ENCODE data around the gene CTNNAL1. TPM values are rescaled to one million over a fixed set of nuclear protein-coding genes. Genes with fewer than 3 reads are reported as not detected.
"Not testable (repeated sequence)": the region's sequence is repeated elsewhere in the genome, so short reads cannot be mapped to it uniquely, and the experiment has no call there.

CTNNAL1 gene
- total RNA-seq, 2 experiments from 2014 or later = 23.2 to 25.9 TPM

DNA sequence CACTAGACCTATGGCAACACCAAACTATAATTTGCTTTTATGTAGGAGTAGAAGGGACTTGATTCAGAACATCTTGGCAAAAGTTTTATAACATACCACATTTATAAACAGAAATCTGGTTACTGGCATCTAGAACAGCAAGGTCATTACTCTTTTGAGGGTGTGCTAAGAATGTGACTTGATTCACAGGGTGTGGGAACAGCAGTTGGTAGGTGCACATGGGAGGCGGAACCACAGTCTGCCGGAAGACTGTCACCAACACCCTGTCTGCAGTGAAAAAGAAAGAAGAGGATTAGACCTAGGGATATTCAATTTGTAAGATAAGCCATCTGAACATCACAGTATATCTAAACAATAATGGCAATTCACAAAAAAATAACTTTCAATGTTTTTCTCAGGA, 102.4 kb downstream of the CTNNAL1 start:
- H3K27ac Mint-ChIP-seq = no peak overlapping the region
- intact Hi-C loops (cut with micrococcal nuclease) = no loop called here
- peaks cover 16% of the 10 kb centered on the region for H3K4me1 Mint-ChIP-seq (ENCODE audit: low read depth)
- H3K4me3 Mint-ChIP-seq = no peak overlapping the region
- POLR2A ChIA-PET = interaction anchor here (0.6 kb wide), 1 partner anchor 35 kb away, joined by 4 read pairs; no protein-coding TSS in a partner anchor
- CTCF ChIA-PET = no interaction called here
- no peaks in the 10 kb centered on the region for H3K27me3 Mint-ChIP-seq
- no peak for DNase-seq
- H3K9me3 Mint-ChIP-seq = no peaks in the 10 kb centered on the region
- H3K36me3 Mint-ChIP-seq = peaks cover 43% of the 10 kb centered on the region

DNA sequence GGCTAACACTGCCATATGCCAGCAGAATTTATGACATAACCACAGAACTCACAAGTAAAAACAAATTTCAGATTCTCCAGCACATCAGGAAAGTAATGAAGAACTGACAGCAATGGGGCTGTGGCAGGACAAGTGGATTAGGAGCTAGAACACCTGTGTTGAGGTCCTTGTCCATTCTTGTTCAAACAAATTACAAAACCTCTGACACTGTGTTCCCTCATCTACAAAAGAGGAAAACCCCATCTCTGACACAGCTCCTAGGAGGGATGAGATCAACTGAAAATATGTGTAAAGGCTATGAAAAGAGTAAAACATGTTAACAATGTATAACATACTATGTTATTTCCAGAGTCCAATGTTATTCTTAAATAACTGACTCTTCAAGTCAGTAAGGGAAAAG, 102.9 kb downstream of the CTNNAL1 start:
- CTCF ChIA-PET = no interaction called here
- H3K4me1 Mint-ChIP-seq (ENCODE audit: low read depth) = peaks cover 16% of the 10 kb centered on the region
- peaks cover 42% of the 10 kb centered on the region for H3K36me3 Mint-ChIP-seq
- POLR2A ChIA-PET = interaction anchor here (0.6 kb wide), 1 partner anchor 35 kb away, joined by 4 read pairs; no protein-coding TSS in a partner anchor
- H3K4me3 Mint-ChIP-seq = no peak overlapping the region
- no peak for DNase-seq
- no peaks in the 10 kb centered on the region for H3K27me3 Mint-ChIP-seq
- intact Hi-C loops (cut with micrococcal nuclease) = no loop called here
- H3K27ac Mint-ChIP-seq = no peak overlapping the region
- H3K9me3 Mint-ChIP-seq = no peaks in the 10 kb centered on the region

DNA sequence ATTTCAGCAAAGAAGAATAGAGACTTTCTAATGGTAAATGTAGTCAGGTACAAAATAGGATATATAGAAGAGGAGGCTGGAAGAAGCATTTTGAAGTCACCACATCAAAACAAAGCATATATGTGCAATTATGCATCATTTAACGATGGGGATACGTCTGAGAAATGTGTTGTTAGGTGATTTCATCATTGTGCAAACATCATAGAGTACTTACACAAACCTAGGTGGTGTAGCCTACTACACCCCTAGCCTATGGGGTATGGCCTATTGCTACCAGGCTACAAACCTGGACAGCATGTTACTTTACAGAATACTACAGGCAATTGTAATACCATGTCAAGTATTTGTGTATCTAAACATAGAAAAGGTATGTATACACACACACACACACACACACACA, 107.8 kb downstream of the CTNNAL1 start:
- peaks cover 2% of the 10 kb centered on the region for H3K4me1 Mint-ChIP-seq (ENCODE audit: low read depth)

DNA sequence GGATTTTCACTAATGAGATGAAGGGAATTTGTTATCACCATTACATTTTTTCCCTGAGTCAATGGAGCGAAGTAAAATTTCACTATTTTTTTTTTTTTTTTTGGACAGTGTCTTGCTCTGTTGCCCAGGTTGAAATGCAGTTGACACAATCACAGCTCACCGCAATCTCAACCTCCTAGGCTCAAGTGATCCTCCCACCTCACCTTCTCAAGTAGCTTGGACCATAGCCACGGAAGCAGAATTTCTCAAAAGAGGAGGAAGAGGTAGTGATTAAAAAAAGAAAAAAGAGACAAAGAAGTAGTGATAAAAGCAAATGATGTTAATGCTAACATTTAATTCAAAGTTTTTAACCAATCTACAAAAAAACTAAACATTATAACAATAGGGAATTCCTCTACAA, 109.1 kb downstream of the CTNNAL1 start:
- H3K9me3 Mint-ChIP-seq = no peaks in the 10 kb centered on the region
- H3K4me1 Mint-ChIP-seq (ENCODE audit: low read depth) = no peaks in the 10 kb centered on the region
- H3K27ac Mint-ChIP-seq = no peak overlapping the region
- CTCF ChIA-PET = no interaction called here
- H3K27me3 Mint-ChIP-seq = no peaks in the 10 kb centered on the region
- POLR2A ChIA-PET = no interaction called here
- peaks cover 40% of the 10 kb centered on the region for H3K36me3 Mint-ChIP-seq
- no peak overlapping the region for H3K4me3 Mint-ChIP-seq
- intact Hi-C loops (cut with micrococcal nuclease) = no loop called here
- DNase-seq = no peak

More for the DNA sequence above, 107.8 kb downstream of the CTNNAL1 start:
- ChIA-PET POLR2A (no interaction called here), CTCF (no interaction called here)
- Mint-ChIP-seq H3K36me3 (peaks cover 45% of the 10 kb centered on the region), H3K27me3 (no peaks in the 10 kb centered on the region), H3K9me3 (no peaks in the 10 kb centered on the region), H3K4me3 (no peak overlapping the region), H3K27ac (no peak overlapping the region)
- no peak for DNase-seq
- intact Hi-C loops (cut with micrococcal nuclease) = no loop called here

DNA sequence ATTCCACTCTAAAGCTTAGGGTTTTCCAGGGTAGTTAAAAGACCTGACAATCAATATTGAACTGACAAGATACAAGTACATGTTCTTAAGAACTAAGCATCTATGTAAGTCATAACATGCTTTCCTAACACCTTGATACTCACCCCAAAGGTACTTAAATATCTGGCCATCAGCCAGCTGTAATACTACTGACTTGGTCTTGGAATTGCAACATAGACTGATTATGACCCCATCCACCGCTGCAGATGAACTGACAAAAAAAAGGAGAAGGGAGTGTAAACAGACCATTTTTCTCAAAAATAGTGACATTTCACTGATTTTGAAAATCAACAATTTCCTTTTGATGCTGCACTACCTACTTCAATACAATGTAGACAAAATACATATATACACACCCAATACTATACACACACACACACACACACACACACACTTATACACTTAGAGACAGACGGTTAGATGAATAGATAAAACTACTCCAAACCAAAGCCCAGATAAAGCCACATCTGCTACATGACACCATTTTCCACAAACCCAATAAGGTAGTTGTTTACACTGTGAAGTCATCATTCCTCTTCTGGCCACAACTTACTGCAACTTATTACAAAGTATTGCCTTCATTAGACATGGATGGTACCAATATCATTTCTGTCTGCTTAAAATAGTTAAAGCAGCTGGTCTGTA, 109.7 kb downstream of the CTNNAL1 start:
- no peaks in the 10 kb centered on the region for H3K4me1 Mint-ChIP-seq (ENCODE audit: low read depth)
- DNase-seq = no peak
- no peaks in the 10 kb centered on the region for H3K9me3 Mint-ChIP-seq
- ChIA-PET POLR2A (no interaction called here), CTCF (no interaction called here)
- no peak overlapping the region for H3K4me3 Mint-ChIP-seq
- H3K36me3 Mint-ChIP-seq = peaks cover 38% of the 10 kb centered on the region
- no peaks in the 10 kb centered on the region for H3K27me3 Mint-ChIP-seq
- intact Hi-C loops (cut with micrococcal nuclease) = no loop called here
- no peak overlapping the region for H3K27ac Mint-ChIP-seq

DNA sequence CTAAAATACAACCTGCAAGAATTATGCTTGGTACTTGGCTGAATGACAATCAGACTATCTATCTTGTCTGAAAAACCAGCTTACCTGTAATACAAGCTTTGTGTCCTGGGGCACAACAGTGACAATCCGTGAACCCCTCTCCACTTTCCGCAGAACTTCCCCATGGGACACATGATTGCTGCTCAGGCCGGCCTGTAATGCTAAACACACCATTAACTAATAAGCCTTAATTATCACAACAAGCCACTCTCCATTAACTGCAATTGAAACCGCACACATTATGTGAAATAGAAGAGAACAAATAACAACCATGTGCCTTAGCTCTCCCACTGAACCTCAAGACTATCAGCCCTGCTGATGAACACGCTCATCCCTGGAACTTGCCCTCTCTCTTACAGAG, 113.1 kb downstream of the CTNNAL1 start:
- POLR2A ChIA-PET = no interaction called here
- intact Hi-C loops (cut with micrococcal nuclease) = no loop called here

DNA sequence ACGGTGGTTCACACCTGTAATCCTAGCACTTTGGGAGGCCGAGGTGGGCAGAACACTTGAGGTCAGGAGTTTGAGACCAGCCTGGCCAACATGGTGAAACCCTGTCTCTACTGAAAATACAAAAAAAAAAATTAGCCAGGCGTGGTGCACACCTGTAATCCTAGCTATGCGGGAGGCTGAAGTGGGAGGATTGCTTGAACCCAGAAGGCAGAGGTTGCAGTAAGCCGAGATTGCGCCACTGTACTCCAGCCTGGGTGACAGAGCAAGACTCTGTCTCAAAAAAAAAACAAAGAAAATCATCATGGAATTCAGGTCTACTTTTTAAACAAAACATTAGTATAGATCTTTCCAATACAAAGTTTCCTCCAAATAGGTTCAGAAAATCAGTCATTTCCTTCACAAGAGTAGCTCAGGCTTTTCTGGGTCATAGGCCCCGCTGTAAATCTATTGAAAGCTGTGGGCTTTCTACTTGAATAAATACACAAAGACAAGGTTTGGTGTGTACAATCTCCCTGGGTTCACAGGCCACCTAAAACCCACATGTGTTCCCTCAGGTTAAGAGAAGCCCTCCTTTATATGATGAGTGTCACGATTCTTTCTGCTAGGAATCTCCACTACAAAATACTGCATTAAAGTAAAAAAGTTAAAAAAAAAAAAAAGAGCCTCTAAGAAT, 114.1 kb downstream of the CTNNAL1 start:
- H3K4me3 Mint-ChIP-seq; intact Hi-C loops (cut with micrococcal nuclease); H3K27ac Mint-ChIP-seq; H3K27me3 Mint-ChIP-seq; H3K9me3 Mint-ChIP-seq; H3K4me1 Mint-ChIP-seq (ENCODE audit: low read depth); POLR2A ChIA-PET; DNase-seq: not testable (repeated sequence)
- peaks cover 63% of the 10 kb centered on the region for H3K36me3 Mint-ChIP-seq
- CTCF ChIA-PET = interaction anchor here (2.0 kb wide), 1 partner anchor 55 kb away, joined by 8 read pairs; no protein-coding TSS in a partner anchor

More for the DNA sequence above, 113.1 kb downstream of the CTNNAL1 start:
- H3K4me3 Mint-ChIP-seq = no peak overlapping the region
- no peaks in the 10 kb centered on the region for H3K4me1 Mint-ChIP-seq (ENCODE audit: low read depth)
- no peak overlapping the region for H3K27ac Mint-ChIP-seq
- CTCF ChIA-PET = interaction anchor here (2.0 kb wide), 1 partner anchor 54 kb away, joined by 8 read pairs; no protein-coding TSS in a partner anchor
- H3K27me3 Mint-ChIP-seq = no peaks in the 10 kb centered on the region
- no peaks in the 10 kb centered on the region for H3K9me3 Mint-ChIP-seq
- DNase-seq = no peak
- H3K36me3 Mint-ChIP-seq = peaks cover 57% of the 10 kb centered on the region

DNA sequence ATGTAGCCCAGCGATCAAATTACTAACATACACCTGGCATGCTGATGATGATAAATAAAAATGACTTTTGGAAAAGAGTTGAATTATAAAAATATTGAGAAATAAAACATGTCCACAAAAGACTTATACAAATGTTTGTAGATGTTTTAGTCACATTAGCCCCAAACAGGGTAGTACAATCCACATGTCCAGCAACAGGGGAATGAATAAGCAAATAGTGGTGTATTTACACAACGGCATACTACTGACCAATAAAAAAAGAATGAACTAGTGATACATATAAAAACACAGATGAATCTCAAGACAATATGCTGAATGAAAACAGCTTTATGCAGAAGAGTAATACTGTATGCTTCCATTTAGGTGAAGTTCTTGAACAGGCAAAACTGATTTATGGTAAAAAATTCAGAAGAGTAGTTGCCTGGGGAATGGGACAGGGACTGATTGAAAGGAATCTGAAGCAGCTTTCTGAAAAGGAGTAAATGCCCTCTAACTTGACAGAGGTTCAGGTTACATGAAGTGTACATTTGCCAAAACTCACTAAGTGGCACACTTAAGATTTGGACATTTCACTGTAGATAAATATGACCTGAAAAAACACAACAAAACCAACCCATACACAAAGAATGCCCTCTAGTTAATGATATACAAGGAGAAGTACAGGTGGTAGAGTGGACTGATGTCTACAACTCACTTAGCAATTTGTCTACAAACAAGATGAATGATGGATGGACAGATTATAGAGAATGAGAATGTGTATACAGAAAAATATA, 115.8 kb downstream of the CTNNAL1 start:
- Mint-ChIP-seq H3K4me3 (no peak overlapping the region), H3K4me1 (ENCODE audit: low read depth) (no peaks in the 10 kb centered on the region), H3K36me3 (peaks cover 65% of the 10 kb centered on the region), H3K27me3 (no peaks in the 10 kb centered on the region), H3K27ac (no peak overlapping the region), H3K9me3 (no peaks in the 10 kb centered on the region)
- intact Hi-C loops (cut with micrococcal nuclease) = no loop called here
- POLR2A ChIA-PET = no interaction called here
- CTCF ChIA-PET = no interaction called here
- DNase-seq = no peak

DNA sequence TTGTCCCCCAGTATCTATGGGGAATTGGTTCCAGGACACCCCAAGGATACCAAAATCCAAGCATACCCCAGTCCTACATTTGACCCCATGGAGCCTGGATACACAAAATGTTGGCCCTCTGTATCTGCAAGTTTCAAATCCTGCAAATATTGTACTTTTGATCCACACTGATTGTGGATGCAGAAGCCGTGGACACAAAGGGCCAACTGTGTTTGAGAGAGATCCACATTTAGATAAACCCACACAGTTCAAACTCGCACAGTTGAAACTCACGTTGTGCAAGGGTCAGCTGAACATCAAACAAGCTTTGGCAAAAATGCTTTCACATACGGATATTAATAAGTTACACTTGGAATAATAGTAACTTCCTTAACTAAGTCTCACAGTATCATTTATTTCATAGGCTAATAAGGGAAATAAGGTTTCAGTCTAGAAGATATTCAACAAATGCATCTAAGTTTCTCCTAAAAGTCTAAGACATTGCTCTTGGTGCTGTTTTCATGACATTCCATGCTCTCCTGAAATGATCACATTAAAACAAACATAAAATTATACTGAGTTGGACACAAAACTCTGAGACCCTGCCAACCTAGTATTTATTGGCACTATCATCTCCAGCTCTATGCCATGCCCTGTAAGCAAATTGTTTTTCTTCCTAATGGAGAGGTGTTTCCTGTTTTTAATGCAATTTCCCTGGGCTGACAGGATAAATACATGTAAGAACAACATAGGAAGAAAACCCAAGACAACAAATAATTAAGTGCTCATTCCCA, 118.9 kb downstream of the CTNNAL1 start:
- no peak overlapping the region for H3K27ac Mint-ChIP-seq
- H3K9me3 Mint-ChIP-seq = no peaks in the 10 kb centered on the region
- POLR2A ChIA-PET = no interaction called here
- H3K4me1 Mint-ChIP-seq (ENCODE audit: low read depth) = no peaks in the 10 kb centered on the region
- peaks cover 74% of the 10 kb centered on the region for H3K36me3 Mint-ChIP-seq
- CTCF ChIA-PET = no interaction called here
- H3K4me3 Mint-ChIP-seq = no peak overlapping the region
- intact Hi-C loops (cut with micrococcal nuclease) = no loop called here
- DNase-seq = no peak
- H3K27me3 Mint-ChIP-seq = no peaks in the 10 kb centered on the region

Small RNA genes lying within 50 kb of the gene (microRNA-seq; reads per million reads assigned to microRNA genes)
- 431 reads per million, percentile 81 among the genes with 10 or more reads in this experiment for gene MIR32 (ENCODE audit: borderline microRNAs expressed, borderline number of aligned reads, borderline replicate concordance)

Other genes starting within 250 kb of the CTNNAL1 start
- not detected for gene ACTL7B, start 157.5 kb downstream of the CTNNAL1 start, total RNA-seq
- not detected for gene ACTL7A, start 151.2 kb downstream of the CTNNAL1 start, total RNA-seq
- 10 to 100 TPM; 25.5 to 29.2 TPM for gene ELP1, start 79.4 kb downstream of the CTNNAL1 start, total RNA-seq
- gene ABITRAM, start 79.1 kb downstream of the CTNNAL1 start, total RNA-seq = 10 to 100 TPM in 1 of 2 experiments, 1 to 10 TPM in 1; 9.4 to 11.2 TPM
- gene TMEM245, start 106.4 kb upstream of the CTNNAL1 start, total RNA-seq = 10 to 100 TPM; 23.0 TPM
- not detected for gene FRRS1L, start 153.8 kb upstream of the CTNNAL1 start, total RNA-seq